Fibroblast of pulmonary artery (primary cell): ENCODE results near the gene NPHS1.

Experiments
- DNase-seq: peaks from one replicate; pipeline ENCODE4 v3.0.0-alpha.2; 2010; ENCODE audit warnings: low read depth
- H3K4me3 ChIP-seq: replicated peaks from 2 replicates; pipeline ENCODE4 v1.5.1; 2011; ENCODE audit warnings: low read depth, mild to moderate bottlenecking, control low read depth, low read length, moderate library complexity
- CTCF ChIP-seq: IDR thresholded peaks from 2 replicates; pipeline ENCODE4 v1.5.1; 2011; ENCODE audit warnings: mild to moderate bottlenecking, control low read depth, low read length, inconsistent platforms; ENCODE audit errors: missing control alignments

Gene NPHS1

GRCh38 chr19:35780717-35781116 lies 71.6 kb downstream of the NPHS1 start:
- no peak overlapping the region for H3K4me3 ChIP-seq

GRCh38 chr19:35780058-35780457 lies 72.2 kb downstream of the NPHS1 start:
- no peak overlapping the region for H3K4me3 ChIP-seq
- no peak for TF ChIP-seq CTCF
- no peak for DNase-seq

More at GRCh38 chr19:35780717-35781116, 71.6 kb downstream of the NPHS1 start:
- TF ChIP-seq CTCF: no peak
- no peak for DNase-seq

GRCh38 chr19:35779033-35779432 lies 73.3 kb downstream of the NPHS1 start:
- no peak for TF ChIP-seq CTCF
- DNase-seq: no peak
- H3K4me3 ChIP-seq: no peak overlapping the region

DNA sequence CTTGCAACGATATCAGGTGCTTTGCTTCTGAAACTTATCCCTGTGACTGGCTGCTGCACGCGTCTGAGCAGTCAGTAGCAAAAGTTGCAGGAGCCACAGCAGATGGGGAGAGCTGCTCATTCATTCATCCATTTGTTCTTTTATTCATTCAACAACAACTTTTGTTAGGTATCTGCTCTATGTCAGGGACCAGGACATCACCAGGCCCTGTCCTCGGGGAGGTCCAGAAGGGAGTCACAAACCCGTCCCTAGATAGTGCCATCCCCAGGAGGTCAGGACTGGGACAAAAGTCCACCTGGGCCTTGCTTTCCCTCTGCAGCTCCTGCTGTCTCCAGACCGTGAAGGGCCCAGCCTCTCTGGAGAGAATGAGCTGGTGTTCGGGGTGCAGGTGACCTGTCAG lies 74.3 kb downstream of the NPHS1 start:
- TF ChIP-seq CTCF: no peak
- no peak for DNase-seq
- H3K4me3 ChIP-seq: no peak overlapping the region

- no peak for TF ChIP-seq CTCF
- DNase-seq: no peak
- H3K4me3 ChIP-seq: no peak overlapping the region
These were observed 75.0 kb downstream of the NPHS1 start for GRCh38 chr19:35777086-35777841.

DNA sequence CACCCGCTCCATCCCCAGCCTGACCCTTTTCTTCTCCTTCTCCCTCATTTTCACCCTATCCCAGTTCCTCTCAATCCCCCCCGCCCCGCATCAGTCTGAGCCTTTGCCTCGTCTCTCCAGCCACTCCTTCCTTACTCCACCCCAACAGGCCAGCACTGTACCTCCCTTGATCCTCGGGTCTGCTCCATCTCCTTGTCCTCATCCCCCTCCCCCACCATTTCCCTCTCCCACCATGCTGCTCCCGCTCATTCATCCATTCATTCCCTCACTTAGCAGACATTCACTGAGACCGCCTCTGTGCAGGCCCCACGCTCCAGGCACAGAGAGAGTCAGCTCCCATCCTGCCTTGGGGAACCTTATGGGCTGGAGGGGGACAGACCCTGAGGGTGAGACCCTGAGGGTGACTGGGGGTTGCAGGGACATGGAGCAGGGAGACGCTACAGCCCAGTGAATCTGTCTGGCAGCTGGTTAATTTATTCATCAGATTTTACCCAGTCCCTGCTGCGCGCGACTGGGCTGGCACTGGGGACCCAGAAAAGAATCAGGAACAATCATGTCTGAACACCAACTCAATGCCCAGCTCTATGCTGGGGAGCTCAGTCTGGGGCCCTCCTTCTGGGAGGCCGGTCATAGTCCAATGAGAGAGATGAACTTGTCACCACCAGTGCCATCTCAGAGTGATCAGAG lies 76.1 kb downstream of the NPHS1 start:
- no peak for TF ChIP-seq CTCF
- no peak for DNase-seq

More for the DNA sequence above, 76.1 kb downstream of the NPHS1 start:
- H3K4me3 ChIP-seq: peak overlapping the region; percentile 67
